ENCODE data around the gene YKT6. TPM values are rescaled to one million over a fixed set of nuclear protein-coding genes. Genes with fewer than 3 reads are reported as not detected.
A peak's percentile ranks its signal among the peaks of the same experiment; 100 is the strongest.

Gene YKT6
- total and polyA plus RNA-seq, 2 experiments from 2014 or later: 59.8 to 105 TPM

DNA sequence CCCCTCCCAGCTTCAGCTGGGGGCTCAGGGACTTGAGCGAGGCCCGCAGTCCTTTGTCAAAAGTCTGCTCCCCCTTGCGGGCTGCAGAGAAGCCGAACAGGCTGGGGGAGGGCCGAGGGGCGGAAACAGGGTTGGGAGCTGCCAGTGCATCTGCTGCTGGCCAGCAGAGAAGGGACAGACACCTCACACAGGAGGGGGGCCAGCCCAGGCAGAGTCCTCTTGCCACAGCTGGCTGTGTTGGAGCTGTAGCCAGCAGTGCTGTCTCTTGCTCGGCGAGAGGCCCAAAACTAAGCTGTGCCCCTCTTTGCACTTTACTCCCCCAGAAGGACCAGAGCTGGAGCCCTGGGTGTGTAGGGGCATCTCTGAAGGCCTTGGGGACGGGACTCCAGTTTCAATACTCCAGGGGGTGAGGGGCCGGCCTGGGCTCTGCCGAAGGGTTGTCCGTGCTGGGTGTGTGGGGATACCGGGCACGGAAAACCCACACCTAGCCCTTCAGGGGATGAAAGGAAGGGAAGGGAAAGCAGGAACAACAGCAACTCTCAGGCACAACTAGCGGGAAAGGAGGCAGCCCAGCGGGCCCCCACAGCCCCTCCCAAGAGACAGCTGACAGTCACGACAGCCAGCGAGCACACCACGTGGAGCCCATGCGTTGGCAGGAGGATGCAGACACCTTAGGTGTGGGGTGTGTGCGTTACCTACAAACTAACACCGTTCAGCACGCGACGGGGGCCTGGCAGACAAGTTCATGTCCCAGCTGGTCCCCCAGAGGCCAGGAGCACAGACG is 17.8 kb downstream of the YKT6 start:
- Histone ChIP-seq H3K4me1 (ENCODE audit: low read depth) (peaks cover 23% of the 10 kb centered on the region), H3K27me3 (no peaks in the 10 kb centered on the region), H3K27ac (peak overlapping the region; percentile 49), H3K36me3 (peaks cover 5% of the 10 kb centered on the region), H3K9me3 (ENCODE audit: low read depth) (no peaks in the 10 kb centered on the region), H3K4me3 (no peak overlapping the region)
- TF ChIP-seq, protein P1, sequence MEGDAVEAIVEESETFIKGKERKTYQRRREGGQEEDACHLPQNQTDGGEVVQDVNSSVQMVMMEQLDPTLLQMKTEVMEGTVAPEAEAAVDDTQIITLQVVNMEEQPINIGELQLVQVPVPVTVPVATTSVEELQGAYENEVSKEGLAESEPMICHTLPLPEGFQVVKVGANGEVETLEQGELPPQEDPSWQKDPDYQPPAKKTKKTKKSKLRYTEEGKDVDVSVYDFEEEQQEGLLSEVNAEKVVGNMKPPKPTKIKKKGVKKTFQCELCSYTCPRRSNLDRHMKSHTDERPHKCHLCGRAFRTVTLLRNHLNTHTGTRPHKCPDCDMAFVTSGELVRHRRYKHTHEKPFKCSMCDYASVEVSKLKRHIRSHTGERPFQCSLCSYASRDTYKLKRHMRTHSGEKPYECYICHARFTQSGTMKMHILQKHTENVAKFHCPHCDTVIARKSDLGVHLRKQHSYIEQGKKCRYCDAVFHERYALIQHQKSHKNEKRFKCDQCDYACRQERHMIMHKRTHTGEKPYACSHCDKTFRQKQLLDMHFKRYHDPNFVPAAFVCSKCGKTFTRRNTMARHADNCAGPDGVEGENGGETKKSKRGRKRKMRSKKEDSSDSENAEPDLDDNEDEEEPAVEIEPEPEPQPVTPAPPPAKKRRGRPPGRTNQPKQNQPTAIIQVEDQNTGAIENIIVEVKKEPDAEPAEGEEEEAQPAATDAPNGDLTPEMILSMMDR (IDR thresholded peaks at IDR 0.05; ENCODE audit: low read depth, low read length): peak; percentile 29
- peak in 1 of 2 donors; percentile 80 for DNase-seq (ENCODE audit: low read depth in 1 of 2, low spot score in 1 of 2)

DNA sequence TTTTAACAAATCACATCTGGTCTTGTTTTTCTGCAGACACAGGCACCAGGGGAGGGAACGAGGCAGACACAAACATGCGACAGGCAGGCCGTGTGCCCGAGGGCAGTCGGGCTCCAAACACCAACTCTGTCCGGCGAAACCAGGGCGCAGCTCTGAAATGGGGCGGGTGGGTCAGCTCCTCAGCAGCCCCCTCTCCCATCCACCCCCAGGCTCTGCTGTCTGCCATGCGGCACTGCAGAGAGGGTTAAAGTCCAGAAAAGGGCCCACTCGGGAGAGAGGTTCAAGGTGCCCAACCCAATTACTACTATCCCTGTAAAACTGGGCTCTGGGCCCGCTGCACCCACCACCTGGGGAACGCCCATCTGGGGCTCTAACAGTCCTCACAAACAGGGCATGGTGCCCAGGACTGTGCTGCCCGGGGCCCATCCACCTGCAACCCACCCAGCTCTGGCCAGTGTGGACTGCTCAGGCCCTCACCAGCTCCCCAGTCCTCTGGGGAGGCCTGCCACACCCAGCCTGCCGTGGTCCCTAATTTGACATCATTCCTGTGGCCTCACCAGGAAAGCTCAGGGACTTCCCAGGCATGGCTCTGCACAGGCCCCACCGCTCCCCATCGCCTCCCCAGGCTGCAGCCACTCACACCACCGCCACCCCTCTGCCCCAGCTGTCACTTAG is 18.7 kb downstream of the YKT6 start:
- no peak overlapping the region for H3K4me3 ChIP-seq
- peaks cover 25% of the 10 kb centered on the region for H3K4me1 ChIP-seq (ENCODE audit: low read depth)
- no peak for DNase-seq (ENCODE audit: low read depth in 1 of 2, low spot score in 1 of 2)
- TF ChIP-seq, protein P1 (IDR thresholded peaks at IDR 0.05; ENCODE audit: low read depth, low read length): no peak
- H3K27ac ChIP-seq: no peak overlapping the region
- no peaks in the 10 kb centered on the region for H3K27me3 ChIP-seq
- H3K36me3 ChIP-seq: no peaks in the 10 kb centered on the region
- no peaks in the 10 kb centered on the region for H3K9me3 ChIP-seq (ENCODE audit: low read depth)

- TF ChIP-seq, protein P1 (IDR thresholded peaks at IDR 0.05; ENCODE audit: low read depth, low read length): no peak
- no peak for DNase-seq (ENCODE audit: low read depth in 1 of 2, low spot score in 1 of 2)
- Histone ChIP-seq H3K4me1 (ENCODE audit: low read depth) (peaks cover 22% of the 10 kb centered on the region), H3K27ac (no peak overlapping the region), H3K36me3 (no peaks in the 10 kb centered on the region), H3K9me3 (ENCODE audit: low read depth) (no peaks in the 10 kb centered on the region), H3K27me3 (no peaks in the 10 kb centered on the region), H3K4me3 (no peak overlapping the region)
Measured at GRCh38 chr7:44220046-44220357, 19.2 kb downstream of the YKT6 start.

DNA sequence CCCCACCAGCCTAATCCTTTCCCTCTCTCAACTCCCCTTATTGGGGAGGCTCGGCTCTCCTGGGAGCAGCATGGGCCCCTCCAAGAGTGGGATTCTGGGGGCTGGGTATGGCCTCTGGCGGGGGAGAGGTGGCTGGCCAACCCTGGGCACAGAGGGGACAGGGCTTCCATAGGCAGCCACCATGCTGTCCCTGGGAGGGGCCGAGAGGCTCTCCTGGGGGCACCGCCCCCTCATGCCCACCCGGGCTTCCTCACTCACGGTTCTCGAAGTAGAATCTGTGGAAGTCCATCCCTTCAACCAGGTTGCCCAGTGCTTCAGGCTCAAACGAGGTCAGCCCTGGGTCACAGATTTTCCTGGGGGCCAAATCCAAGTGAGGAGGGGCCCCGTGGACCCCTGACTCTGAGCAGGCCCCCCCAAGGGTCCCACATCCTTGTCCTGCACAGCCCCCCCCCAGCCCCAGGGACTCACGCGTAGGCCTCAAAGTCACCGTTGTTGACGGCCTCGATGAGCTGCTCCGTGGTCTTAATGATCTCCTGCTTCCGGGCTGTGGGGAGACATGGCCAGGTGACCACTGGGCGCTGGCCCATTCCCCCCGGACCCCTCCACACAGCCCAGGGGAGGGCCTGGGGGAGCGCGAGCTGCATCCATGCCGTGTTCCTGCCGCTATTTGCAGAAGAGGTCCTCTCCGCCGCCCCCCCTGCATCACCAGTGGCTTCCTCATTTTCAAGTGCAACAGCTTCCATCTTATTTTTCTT is 19.8 kb downstream of the YKT6 start:
- DNase-seq (ENCODE audit: low read depth in 1 of 2, low spot score in 1 of 2): no peak
- no peak overlapping the region for H3K4me3 ChIP-seq
- peaks cover 22% of the 10 kb centered on the region for H3K4me1 ChIP-seq (ENCODE audit: low read depth)
- no peak overlapping the region for H3K27ac ChIP-seq
- TF ChIP-seq, protein P1 (IDR thresholded peaks at IDR 0.05; ENCODE audit: low read depth, low read length): no peak
- H3K9me3 ChIP-seq (ENCODE audit: low read depth): no peaks in the 10 kb centered on the region
- no peaks in the 10 kb centered on the region for H3K36me3 ChIP-seq
- no peaks in the 10 kb centered on the region for H3K27me3 ChIP-seq

- no peaks in the 10 kb centered on the region for H3K9me3 ChIP-seq (ENCODE audit: low read depth)
- no peaks in the 10 kb centered on the region for H3K36me3 ChIP-seq
- TF ChIP-seq, protein P1 (IDR thresholded peaks at IDR 0.05; ENCODE audit: low read depth, low read length): no peak
- peaks cover 22% of the 10 kb centered on the region for H3K4me1 ChIP-seq (ENCODE audit: low read depth)
- peak in 1 of 2 donors; percentile 17 for DNase-seq (ENCODE audit: low read depth in 1 of 2, low spot score in 1 of 2)
- no peaks in the 10 kb centered on the region for H3K27me3 ChIP-seq
- H3K27ac ChIP-seq: no peak overlapping the region
- no peak overlapping the region for H3K4me3 ChIP-seq
Measured at GRCh38 chr7:44221231-44221791, 20.5 kb downstream of the YKT6 start.
